ENCODE data around the gene GSTO1.

DNA sequence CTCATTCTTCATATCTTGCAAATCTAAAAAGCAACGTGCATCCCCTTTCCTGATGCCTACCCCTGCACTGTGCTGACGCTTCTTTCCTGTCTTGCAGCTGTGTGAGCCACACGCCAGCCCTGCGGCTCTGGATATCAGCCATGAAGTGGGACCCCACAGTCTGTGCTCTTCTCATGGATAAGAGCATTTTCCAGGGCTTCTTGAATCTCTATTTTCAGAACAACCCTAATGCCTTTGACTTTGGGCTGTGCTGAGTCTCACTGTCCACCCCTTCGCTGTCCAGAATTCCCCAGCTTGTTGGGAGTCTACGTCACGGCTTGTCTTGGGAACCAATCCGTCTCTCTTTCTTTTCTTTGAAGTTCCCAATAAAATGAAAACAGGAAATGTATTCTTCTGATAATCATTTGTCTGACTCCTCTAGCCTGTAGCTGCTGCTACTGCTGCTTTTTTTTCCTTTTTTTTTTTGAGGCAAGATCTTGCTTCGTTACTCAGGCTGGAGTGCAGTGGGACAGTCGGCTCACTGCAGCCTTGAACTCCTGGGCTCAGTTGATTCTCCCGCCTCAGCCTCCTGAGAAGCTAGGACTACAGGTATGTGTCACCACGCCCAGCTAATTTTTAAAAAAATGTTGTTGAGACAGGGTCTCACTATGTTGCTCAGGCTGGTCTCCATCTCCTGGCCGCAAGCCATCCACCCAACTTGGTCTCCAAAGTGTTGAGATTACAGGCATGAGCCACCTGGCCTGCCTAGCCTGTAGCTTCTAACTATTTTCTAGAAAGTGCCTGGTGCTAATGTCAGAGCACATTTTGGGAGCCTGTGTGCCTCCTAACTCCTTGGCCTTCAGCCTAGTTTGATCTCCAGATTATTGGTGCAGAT is 44.6 kb downstream of the GSTO1 start:
- TF ChIP-seq, protein P1, sequence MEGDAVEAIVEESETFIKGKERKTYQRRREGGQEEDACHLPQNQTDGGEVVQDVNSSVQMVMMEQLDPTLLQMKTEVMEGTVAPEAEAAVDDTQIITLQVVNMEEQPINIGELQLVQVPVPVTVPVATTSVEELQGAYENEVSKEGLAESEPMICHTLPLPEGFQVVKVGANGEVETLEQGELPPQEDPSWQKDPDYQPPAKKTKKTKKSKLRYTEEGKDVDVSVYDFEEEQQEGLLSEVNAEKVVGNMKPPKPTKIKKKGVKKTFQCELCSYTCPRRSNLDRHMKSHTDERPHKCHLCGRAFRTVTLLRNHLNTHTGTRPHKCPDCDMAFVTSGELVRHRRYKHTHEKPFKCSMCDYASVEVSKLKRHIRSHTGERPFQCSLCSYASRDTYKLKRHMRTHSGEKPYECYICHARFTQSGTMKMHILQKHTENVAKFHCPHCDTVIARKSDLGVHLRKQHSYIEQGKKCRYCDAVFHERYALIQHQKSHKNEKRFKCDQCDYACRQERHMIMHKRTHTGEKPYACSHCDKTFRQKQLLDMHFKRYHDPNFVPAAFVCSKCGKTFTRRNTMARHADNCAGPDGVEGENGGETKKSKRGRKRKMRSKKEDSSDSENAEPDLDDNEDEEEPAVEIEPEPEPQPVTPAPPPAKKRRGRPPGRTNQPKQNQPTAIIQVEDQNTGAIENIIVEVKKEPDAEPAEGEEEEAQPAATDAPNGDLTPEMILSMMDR (IDR thresholded peaks at IDR 0.05; ENCODE audit: low read depth, low read length, missing input control), result no peak
- TF ChIP-seq RXRA (IDR thresholded peaks at IDR 0.05), result peak; percentile 10 to 34
- no peak for TF ChIP-seq MAX (IDR thresholded peaks at IDR 0.05)
- TF ChIP-seq GABPA (IDR thresholded peaks at IDR 0.05 in 1 of 2, conservative IDR thresholded peaks at IDR 0.05 in 1 of 2), result no peak
- TF ChIP-seq SP1 (IDR thresholded peaks at IDR 0.05), result peak; percentile 47
- TF ChIP-seq, protein P2, sequence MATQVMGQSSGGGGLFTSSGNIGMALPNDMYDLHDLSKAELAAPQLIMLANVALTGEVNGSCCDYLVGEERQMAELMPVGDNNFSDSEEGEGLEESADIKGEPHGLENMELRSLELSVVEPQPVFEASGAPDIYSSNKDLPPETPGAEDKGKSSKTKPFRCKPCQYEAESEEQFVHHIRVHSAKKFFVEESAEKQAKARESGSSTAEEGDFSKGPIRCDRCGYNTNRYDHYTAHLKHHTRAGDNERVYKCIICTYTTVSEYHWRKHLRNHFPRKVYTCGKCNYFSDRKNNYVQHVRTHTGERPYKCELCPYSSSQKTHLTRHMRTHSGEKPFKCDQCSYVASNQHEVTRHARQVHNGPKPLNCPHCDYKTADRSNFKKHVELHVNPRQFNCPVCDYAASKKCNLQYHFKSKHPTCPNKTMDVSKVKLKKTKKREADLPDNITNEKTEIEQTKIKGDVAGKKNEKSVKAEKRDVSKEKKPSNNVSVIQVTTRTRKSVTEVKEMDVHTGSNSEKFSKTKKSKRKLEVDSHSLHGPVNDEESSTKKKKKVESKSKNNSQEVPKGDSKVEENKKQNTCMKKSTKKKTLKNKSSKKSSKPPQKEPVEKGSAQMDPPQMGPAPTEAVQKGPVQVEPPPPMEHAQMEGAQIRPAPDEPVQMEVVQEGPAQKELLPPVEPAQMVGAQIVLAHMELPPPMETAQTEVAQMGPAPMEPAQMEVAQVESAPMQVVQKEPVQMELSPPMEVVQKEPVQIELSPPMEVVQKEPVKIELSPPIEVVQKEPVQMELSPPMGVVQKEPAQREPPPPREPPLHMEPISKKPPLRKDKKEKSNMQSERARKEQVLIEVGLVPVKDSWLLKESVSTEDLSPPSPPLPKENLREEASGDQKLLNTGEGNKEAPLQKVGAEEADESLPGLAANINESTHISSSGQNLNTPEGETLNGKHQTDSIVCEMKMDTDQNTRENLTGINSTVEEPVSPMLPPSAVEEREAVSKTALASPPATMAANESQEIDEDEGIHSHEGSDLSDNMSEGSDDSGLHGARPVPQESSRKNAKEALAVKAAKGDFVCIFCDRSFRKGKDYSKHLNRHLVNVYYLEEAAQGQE (IDR thresholded peaks at IDR 0.05), result peak; percentile 11
- no peak for TF ChIP-seq YY1 (IDR thresholded peaks at IDR 0.05)
- TF ChIP-seq ZBTB33 (IDR thresholded peaks at IDR 0.05), result no peak
- TF ChIP-seq RAD21 (IDR thresholded peaks at IDR 0.05), result no peak
